ENCODE results near the gene TMEM255B.
"Not testable (repeated sequence)": the region's sequence is repeated elsewhere in the genome, so short reads cannot be mapped to it uniquely, and the experiment has no call there.

TMEM255B gene

DNA sequence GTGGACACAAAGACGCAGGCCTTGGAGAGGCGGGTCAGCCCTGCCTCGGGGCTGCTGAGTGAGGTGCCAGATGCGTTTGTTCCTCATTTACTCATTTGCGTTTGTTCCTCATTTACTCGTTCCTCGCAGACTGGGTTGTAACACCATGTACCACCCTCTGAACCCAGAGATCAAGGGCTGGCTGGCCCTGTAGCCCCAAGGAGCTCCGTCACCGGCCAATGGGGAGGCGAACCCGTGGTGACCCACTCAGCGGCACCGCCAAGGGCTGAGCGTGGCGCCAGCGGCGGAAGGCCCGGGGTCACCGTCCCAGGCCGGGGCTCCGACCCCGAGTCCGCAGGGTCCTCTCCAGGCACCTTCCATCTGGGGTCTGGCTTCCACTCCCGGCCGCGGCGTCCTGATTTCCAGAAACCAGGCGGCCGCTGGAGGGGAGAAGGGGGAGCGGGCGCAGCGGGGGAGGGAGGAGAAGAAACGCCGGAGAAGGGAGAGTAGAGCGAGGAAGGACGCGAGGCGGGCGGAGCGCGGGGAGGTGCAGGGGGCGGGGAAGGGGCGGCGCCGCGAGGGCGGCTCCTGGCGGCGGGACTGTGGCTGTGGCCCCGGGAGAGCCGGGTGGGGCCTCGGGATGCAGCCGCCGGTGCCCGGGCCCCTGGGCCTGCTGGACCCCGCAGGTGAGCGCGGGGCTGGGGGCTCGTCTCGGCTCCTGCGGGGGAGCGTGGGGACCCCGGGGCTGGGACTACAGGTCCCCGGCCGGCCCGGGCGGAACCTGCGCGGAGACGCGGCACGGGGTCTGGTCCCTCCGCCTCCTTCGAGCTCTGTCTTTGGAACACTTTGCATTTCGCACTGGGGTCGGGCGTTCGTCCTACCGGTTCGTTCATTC lies at the start of gene TMEM255B:
Gene TMEM255B (plus strand): TSS at position 576 of the 874 bp plus-strand sequence. CDS start 44 bp downstream, at position 620.
- peak; percentile 68 to 84 for DNase-seq

DNA sequence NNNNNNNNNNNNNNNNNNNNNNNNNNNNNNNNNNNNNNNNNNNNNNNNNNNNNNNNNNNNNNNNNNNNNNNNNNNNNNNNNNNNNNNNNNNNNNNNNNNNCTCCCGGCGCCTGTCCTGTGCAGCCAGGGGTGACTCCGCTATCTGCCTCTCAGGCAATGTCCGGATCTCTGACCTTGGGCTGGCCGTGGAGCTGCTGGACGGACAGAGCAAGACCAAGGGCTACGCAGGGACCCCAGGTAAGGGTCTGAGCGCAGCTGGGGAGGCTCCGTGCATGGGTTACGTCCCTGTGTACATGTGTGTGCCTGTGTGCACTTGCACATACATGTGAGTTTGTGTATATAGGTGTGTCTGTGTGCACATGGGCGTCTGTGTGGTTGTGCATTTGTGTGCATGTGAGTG lies 36.1 kb upstream of the TMEM255B start:
- DNase-seq = no peak

DNA sequence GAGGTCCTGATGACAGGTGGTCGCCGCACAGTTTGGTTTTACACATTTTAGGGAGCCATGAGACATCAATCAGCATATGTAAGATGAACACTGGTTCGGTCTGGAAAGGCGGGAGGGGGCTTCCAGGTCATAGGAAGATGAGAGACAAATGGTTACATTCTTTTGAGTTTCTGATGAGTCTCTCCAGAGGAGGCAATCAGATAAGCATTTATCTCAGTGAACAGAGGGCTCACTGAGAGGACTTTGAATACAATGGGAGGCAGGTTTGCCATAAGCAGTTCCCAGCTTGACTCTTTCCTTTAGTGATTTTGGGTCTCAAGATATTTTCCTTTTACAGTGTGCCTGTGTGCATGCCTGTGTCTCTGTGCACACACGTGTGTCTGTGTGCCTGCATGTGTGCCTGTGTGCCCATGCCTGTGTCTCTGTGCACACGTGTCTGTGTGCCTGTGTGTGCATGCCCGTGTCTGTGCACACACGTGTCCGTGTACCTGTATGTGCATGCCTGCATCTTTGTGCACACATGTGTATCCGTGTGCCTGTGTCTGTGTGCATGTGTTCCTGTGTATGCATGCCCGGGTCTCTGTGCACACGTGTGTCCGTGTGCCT lies 35.5 kb upstream of the TMEM255B start:
- DNase-seq = no peak

DNA sequence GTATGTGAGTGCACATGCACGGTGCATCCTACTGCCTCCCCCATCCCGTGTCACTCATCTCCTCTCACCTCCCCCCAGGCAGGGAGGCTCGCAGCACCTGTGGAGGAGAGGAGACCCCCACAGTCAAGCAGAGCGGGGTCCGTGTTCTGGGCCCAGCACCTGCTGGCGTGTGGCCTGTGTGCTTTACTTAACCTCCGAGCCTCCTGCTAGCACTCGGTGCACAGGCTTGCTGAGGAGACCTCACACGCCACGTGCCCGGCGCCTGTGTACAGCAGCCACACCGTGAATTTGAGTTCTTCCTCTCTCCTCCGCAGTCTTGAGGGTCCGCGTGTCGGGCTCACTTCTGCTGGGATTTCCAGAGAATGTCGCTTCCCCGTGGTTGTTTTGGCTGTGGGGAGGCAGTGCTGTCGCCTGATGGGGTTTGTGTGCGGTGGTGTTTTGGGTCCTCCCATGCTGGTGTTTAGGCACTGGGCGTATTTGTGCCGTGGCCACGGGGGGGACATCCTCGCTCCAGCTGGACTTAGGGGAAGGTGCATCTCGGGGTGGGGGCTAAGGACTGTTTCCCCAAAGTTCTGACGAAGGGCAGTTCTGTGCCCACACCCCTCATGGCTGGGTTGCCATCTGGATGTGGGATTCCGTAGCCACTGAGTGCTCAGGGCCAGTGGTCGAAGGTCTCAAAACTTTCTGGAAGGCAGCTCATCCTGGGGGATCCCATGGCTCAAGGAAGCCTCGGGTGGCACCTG lies 34.8 kb upstream of the TMEM255B start:
- no peak for DNase-seq

DNA sequence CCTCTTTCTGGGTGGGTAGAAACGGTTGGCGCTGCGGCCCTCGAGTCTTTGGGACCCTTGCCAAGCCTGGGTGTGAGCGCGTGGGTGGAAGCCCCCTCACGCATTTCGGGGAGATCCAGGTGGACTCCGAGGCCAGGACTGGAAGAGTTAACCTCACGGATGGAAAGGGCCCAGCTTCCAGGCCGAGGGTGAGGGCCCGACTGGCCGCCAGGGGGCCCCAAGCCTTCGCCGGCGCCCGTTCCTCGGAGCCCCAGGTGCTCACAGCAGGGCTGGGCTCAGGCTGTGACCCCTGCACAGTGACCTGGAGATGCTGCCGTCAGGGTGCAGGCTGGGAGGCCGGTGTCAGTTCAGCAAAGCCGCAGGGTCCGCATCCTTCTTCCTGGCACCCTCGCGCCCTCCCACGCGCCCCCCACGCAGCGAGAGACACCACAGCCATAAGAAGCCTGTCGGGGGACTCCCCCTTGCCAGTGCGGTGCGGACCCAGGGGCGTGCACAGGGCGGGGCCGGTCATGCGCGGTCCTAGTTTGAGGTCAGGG lies 34.2 kb upstream of the TMEM255B start:
- DNase-seq = peak; percentile 80 to 92

DNA sequence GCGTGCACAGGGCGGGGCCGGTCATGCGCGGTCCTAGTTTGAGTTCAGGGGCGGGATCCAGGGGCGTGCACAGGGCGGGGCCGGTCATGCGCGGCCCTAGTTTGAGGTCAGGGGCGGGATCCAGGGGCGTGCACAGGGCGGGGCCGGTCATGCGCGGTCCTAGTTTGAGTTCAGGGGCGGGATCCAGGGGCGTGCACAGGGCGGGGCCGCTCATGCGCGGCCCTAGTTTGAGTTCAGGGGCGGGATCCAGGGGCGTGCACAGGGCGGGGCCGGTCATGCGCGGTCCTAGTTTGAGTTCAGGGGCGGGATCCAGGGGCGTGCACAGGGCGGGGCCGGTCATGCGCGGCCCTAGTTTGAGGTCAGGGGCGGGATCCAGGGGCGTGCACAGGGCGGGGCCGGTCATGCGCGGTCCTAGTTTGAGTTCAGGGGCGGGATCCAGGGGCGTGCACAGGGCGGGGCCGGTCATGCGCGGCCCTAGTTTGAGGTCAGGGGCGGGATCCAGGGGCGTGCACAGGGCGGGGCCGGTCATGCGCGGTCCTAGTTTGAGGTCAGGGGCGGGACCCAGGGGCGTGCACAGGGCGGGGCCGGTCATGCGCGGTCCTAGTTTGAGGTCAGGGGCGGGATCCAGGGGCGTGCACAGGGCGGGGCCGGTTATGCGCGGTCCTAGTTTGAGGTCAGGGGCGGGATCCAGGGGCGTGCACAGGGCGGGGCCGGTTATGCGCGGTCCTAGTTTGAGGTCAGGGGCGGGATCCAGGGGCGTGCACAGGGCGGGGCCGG lies 33.5 kb upstream of the TMEM255B start:
- DNase-seq = not testable (repeated sequence)

DNA sequence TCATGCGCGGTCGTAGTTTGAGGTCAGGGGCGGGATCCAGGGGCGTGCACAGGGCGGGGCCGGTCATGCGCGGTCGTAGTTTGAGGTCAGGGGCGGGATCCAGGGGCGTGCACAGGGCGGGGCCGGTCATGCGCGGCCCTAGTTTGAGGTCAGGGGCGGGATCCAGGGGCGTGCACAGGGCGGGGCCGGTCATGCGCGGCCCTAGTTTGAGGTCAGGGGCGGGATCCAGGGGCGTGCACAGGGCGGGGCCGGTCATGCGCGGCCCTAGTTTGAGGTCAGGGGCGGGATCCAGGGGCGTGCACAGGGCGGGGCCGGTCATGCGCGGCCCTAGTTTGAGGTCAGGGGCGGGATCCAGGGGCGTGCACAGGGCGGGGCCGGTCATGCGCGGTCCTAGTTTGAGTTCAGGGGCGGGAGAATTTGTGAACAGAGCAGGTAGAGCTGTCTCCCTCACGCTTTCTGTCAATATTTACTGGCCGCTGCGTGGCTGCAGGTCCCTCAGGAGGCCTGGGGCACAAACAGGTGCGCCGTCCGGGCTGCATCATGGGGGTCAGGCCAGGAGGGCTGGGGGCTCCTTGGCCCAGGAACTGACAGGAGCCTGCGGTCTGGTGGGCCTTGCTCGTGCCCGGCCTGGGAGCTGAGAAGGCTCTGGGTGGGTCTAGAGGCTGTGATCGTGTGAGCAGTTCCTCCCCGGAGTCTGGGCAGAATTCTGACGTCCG lies 32.8 kb upstream of the TMEM255B start:
- DNase-seq = peak in 1 of 2 experiments; percentile 67

DNA sequence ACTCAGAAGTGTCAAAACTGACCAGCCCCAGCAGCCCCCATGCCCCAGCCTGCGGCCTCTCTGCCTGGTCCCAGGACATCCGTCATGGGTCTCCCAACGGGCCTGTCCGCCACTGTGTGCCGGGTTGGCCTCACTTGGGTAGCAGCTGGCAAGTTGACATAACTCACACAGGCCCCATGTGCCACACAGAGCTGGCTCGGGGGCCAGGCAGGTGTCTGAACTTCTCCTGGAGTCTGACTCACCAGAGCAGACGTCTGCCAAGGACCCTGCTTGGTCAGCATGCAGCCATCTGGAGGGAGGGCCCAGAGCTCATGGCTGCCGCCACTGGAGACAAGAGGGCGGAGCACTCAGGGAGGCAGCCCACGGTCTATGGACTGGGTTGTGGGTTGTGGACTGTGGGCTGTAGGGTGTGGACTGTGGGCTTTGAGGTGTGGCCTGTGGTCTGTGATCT lies 32.0 kb upstream of the TMEM255B start:
- no peak for DNase-seq

DNA sequence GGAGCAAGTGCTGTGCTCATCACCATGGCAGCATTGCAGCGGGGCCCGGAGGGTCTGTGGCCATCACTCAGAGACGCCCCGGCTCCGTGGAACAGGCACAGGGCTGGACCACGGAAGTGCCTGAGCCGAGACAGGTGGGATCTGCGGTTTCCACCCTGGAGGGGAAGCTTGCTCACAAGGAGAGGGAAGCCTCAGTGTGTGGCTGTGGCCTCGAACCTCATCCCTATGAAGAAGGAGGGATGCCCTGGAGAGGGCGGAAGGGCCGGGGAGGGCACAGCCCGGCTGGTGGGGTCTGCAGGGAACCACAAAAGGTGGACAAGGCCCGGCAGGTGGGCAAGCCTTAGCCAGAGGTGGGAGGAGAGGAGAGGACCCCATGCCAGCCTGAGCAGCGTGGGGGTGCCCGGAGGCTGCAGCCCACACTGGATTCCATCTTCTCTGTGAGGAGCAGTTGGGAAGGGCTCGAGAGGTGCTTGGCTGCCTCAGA lies 30.4 kb upstream of the TMEM255B start:
- no peak for DNase-seq

DNA sequence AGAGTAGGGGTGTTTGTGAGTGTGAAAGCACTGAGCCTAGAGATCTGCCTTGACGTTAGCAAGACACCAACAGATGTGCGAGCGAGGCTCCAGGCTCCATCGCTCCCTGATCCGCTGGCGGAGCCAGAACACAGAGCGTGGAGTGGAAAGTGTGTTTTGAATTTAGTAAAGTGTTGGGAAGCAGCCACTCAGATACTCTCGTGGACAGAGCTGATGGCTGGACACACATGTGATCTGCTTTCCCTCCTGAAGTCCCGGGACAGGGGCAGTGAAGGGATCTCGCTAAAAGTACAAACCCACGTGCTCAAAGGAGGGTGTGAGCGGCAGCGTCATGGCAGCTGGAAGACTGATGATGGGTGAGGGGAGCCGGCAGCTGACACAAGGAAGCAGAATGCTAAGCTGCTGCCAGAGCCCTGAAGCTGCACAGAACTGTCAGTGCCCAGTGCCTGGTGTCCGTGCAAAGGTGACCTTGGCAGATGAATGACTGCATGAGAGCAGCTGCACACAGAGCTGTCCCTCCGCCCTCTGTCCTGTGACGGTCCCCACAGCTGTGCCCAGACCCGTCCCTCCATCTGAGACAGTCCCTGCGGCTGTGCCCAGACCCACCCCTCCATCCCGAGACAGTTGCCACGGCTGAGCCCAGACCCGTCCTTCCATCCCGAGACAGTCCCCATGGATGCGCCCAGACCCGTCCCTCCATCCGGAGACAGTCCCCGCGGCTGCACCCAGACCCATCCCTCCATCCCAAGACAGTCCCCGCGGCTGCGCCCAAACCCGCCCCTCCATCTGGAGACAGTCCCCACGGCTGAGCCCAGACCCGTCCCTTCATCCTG lies 29.6 kb upstream of the TMEM255B start:
- DNase-seq = no peak

DNA sequence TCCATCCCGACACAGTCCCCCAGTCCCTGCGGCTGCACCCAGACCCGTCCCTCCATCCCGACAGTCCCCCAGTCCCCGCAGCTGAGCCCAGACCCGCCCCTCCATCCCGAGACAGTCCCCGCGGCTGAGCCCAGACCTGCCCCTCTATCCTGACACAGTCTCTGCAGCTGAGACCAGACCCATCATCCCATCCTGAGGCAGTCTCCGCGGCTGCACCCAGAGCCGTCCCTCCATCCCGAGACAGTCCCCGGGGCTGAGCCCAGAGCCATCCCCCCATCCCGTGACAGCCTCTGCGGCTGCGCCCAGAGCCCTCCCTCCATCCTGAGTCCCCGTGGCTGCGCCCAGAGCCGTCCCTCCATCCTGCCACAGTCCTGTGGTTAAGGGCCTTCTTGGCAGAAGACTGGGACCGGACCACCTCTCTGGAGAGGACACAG lies 28.8 kb upstream of the TMEM255B start:
- no peak for DNase-seq

DNA sequence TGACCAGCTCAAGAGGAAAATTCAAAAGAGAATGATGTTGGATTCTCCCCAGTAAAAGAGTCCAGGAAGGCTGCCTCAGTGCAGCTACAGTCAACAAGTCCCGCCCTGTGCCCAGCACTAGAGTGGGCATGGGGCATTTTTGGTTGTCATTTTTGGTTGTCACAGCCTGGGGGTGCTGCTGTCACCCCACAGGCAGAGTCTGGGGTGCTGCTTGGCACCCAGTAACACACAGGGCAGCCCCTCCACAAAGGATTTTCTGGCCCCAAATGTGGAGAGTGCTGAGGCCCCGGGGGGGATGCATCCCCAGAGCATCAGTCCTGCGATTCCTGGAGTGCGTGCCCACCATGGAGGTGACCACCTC lies 28.2 kb upstream of the TMEM255B start:
- DNase-seq = no peak

DNA sequence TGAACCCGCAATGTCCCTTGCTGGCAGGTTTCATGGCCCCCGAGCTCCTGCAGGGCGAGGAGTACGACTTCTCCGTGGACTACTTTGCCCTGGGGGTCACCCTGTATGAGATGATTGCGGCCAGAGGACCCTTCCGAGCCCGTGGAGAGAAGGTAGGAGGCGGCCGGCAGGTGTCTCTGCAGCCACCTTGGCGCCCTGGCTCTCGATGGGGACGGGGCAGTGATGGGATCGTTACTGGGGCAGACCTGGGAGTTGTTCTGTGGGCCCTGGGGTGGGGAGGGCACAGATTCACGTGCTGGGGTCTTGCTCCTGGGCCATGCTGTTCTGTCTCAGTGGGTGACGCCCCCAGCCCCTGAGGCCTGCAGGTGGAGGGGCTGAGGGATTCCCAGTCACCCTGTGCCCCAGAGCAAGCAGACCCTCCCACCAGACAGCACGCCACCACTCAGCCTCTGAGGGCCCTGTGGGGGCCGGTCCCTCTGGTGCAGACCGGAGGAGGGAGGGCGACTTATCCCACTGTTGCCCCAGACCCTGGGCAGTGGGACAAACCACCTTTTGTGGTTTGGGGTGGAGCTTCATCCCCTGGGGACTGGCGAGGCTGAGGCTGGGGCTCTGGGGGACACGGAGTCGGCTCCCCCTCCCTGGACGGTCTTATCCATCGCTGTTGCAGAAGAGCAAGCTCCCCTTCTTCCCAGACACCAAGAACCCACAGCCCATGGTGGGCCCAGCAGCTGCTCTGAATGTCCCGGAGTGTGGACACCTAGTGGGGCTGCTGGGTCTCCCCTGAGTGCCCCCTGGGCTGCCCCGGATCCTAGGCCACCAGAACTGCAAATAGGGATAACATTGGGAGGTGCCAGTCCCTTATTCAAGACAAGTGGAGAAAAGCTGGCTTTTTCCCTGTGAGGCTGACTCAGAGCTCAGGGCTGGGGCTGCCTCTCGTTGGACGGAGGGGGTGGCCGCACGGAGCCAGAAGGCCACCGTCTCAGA lies 27.5 kb upstream of the TMEM255B start:
- no peak for DNase-seq

DNA sequence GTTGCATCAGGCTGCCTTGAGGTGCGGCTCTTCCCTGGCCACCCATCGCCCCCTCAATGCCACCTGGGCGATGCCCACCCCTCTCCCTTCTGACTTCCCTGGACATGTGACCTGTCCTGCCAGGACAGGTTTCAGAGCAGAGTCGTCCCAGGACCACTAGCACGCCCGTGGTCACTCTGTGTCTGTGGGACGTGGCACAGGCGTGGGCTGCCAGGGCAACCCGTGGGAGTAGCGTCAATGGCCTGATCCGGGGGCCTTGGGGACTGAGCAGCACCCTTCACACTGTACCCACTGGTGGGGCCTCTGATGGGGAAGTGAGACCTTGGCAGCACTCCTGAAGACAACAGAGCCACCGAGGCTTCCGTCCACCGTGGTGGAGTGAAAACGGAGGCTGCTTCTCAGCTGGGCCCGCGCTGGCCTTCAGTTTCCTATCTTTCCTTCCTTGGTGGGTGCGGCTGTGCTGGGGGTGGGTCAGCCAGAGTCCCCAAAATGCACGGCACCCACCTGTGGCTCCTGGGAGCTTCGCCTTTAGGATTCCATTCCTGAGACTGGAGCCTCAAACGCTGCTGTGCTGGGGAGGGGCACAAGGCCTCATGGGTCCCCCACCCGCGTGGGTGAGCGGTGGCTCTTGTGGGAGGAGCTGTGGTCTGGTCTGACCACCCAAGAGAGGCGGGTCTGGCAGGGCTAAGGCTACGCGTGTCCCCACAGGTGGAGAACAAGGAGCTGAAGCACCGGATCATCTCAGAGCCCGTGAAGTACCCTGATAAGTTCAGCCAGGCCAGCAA lies 26.7 kb upstream of the TMEM255B start:
- no peak for DNase-seq

DNA sequence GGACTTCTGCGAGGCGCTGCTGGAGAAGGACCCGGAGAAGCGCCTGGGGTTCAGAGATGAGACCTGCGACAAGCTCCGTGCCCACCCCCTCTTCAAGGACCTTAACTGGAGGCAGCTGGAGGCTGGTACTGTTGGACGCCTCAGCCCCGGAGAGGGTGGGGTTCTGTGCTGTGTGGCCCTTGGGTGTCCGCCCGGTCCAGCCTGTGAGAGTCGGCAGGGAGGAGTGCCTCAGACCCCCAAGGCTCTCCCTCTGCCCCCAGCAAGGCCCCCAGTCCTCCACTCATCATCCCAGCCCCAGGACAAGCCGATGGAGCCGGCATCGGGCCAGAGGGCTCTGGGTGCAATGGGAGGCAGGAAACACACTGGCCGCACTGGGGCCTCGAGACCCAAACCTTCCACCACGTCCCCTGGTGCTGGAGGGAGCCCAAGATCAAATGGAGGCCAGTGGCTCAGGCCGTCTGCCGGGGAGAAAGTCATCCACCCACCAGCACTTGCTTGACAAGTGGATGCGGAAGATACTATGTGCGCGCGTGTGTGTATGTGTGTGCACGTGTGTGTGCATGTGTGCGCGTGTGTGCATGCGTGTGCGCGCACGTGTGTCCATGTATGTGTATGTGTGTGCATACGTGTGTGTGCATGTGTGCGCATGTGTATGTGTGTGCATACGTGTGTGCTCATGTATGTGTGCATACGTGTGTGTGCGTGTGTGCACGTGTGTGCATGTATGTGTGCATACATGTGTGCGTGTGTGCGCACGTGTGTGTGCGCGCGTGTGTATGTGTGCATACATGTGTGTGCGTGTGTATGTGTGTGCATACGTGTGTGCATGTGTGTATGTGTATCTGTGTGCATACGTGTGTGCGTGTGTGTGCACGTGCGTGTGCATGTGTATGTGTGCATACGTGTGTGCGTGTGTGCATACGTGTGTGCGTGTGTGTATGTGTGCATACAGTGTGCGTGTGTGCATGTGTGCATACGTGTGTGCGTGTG lies 25.8 kb upstream of the TMEM255B start:
- no peak for DNase-seq

DNA sequence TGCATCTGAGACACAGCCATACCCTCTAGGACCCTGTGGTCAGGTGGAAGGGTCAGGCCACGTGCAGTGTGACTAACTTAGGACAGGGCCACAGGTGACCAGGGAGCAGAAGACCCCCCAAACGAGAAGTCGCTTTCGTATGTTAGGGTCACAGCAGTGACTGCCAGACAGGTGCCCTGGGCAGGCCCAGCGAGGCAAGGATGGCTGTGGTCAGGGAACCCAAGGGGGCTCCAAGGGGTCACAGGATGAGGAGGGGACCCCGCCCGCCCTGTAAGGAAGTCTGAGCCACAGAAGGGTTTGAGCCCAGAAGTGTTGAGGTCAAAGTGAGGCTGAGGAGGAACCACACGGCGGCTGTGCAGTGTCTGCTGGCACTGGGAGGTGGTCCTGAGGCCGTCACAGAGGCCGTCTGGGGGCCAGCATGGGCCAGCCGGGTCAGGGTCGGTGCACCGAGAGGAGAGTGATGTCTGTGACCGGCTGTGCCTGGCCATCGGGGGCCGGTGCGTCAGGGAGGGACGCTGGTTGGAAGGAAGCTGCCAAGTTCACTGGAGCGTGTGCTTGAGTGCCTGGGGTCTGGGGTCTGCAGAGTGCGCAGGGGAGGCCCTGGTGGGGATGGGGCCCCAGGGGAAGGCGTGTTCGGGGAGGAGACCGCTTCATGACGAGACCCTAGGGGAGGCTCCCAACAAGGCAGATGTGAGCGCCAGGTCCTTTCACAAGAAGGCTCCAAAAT lies 24.8 kb upstream of the TMEM255B start:
- no peak for DNase-seq

DNA sequence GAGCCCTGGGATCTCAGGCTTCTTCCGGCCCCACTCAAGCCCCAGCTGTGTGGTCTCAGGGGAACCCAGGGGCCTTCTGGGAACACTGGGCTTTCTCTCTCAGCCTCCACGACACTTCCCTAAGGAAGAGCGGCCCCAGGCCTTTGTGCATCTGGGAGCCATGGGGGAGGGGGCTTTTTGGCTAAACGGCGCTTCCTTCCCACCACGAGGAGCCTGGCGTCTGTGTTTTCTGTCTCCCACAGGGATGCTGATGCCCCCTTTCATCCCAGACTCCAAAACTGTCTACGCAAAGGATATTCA lies 24.2 kb upstream of the TMEM255B start:
- DNase-seq = no peak
